Progenitor cell of endocrine pancreas (in vitro differentiated cells): ENCODE measurements around the gene MROH7. TPM values are rescaled to one million over a fixed set of nuclear protein-coding genes. Genes with fewer than 3 reads are reported as not detected.

Source experiments
- DNase-seq: peaks from one replicate; pipeline ENCODE4 v3.0.0; 2021; ENCODE audit warnings: low spot score; ENCODE audit not compliant: unreplicated experiment
- H3K27ac Mint-ChIP-seq: 2 replicates; pipeline ENCODE4 v1.8.0; 2021; ENCODE audit warnings: mild to moderate bottlenecking, moderate library complexity, mixed read lengths
- H3K27me3 Mint-ChIP-seq: 2 replicates; pipeline ENCODE4 v1.8.0; 2021; ENCODE audit warnings: mixed read lengths
- H3K36me3 Mint-ChIP-seq: 2 replicates; pipeline ENCODE4 v1.8.0; 2022; ENCODE audit warnings: mixed read lengths; ENCODE audit not compliant: insufficient read depth
- H3K4me1 Mint-ChIP-seq: 2 replicates; pipeline ENCODE4 v1.8.0; 2021; ENCODE audit warnings: low read depth, mixed read lengths
- H3K4me3 Mint-ChIP-seq: 2 replicates; pipeline ENCODE4 v1.8.0; 2021; ENCODE audit warnings: low read depth, mild to moderate bottlenecking, moderate library complexity, mixed read lengths
- H3K9me3 Mint-ChIP-seq: 2 replicates; pipeline ENCODE4 v1.8.0; 2021; ENCODE audit warnings: low read depth, mixed read lengths
- total RNA-seq: library from RNA; stranded (reverse); gene quantifications from 2 replicates; pipeline ENCODE4 v1.2.1, GENCODE V29; 2021
- TF ChIP-seq, protein P1 (sequence below): fragments of 200-600 bp; sonication (generic); IDR thresholded peaks from one replicate; pipeline ENCODE4 v1.5.0; 2021; ENCODE audit warnings: antibody characterized with exemption, mild to moderate bottlenecking; ENCODE audit not compliant: unreplicated experiment

MROH7 gene
- total RNA-seq, 1 donor from 2014 or later = 0.50 TPM

DNA sequence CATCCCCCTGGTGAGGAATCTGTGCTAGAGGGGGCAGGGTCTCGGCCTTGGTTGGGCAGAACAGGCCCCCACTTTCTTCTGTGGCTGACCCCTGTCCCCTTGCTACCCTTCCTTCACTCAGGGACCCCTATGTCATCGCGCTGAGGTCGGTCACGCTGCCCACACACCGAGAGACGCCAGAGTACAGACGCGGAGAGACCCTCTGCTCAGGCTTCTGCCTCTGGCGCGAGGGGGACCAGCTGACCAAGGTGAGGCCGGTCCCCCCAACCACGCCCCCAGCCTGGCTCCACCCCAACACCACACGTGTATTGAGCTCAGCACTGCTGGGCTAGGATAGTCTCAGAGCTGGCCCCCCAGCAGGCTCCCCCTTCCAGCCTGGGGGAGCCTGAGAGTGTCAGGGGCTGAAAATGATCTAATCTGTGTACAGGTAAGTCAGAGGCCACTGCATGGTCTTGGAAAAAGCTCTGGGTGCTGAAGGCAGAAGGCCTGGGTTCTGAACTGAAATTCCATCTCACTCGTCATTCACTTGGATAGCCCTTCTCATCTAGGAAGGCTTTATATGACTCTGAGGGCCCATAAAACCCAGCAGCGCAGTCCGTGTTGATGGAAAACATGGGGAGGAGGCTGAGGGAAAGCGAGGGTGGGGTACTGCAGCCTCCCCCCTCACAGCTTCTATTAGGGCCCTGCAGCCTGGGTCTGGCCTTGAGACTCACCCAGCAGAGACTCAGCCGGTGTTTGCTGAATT is 33.6 kb upstream of the MROH7 start:
- TF ChIP-seq, protein P1, sequence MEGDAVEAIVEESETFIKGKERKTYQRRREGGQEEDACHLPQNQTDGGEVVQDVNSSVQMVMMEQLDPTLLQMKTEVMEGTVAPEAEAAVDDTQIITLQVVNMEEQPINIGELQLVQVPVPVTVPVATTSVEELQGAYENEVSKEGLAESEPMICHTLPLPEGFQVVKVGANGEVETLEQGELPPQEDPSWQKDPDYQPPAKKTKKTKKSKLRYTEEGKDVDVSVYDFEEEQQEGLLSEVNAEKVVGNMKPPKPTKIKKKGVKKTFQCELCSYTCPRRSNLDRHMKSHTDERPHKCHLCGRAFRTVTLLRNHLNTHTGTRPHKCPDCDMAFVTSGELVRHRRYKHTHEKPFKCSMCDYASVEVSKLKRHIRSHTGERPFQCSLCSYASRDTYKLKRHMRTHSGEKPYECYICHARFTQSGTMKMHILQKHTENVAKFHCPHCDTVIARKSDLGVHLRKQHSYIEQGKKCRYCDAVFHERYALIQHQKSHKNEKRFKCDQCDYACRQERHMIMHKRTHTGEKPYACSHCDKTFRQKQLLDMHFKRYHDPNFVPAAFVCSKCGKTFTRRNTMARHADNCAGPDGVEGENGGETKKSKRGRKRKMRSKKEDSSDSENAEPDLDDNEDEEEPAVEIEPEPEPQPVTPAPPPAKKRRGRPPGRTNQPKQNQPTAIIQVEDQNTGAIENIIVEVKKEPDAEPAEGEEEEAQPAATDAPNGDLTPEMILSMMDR = no peak
- no peak for DNase-seq
- H3K36me3 Mint-ChIP-seq = no peaks in the 10 kb centered on the region
- no peaks in the 10 kb centered on the region for H3K9me3 Mint-ChIP-seq
- H3K27me3 Mint-ChIP-seq = no peaks in the 10 kb centered on the region
- H3K4me1 Mint-ChIP-seq = no peaks in the 10 kb centered on the region
- H3K4me3 Mint-ChIP-seq = no peak overlapping the region
- H3K27ac Mint-ChIP-seq = no peak overlapping the region

DNA sequence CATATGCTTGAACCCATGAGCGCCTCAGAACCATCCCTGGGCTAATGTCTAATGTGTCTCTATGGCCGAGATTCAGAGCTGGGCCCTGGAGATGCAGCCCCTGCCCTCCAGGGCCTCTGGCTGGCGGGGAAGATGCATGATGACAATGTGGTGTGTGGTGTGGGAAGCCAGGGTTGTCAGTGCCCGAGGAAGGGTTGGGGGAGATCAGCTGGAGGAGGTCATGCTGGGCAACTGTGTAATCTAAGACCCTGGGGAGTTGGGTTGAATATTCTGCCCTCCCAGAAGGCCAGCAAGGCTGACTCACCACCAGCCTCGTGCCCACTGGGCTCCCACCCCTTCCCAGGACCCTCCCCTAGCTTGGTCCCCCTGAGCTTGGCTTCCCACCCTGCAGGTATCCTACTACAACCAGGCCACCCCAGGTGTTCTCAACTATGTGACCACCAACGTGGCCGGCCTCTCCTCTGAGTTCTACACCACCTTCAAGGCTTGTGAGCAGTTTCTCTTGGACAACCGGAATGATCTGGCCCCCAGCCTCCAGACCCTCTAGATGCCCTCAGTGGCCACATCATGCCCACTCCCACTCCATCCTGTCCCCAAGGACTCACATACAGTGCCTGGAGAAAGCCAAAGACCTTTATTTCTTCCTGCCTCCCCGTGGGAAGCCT is 32.9 kb upstream of the MROH7 start:
- TF ChIP-seq, protein P1 = no peak
- DNase-seq = no peak
- H3K4me1 Mint-ChIP-seq = no peaks in the 10 kb centered on the region
- H3K27me3 Mint-ChIP-seq = no peaks in the 10 kb centered on the region
- H3K36me3 Mint-ChIP-seq = no peaks in the 10 kb centered on the region
- no peak overlapping the region for H3K4me3 Mint-ChIP-seq
- H3K27ac Mint-ChIP-seq = no peak overlapping the region
- H3K9me3 Mint-ChIP-seq = no peaks in the 10 kb centered on the region

DNA sequence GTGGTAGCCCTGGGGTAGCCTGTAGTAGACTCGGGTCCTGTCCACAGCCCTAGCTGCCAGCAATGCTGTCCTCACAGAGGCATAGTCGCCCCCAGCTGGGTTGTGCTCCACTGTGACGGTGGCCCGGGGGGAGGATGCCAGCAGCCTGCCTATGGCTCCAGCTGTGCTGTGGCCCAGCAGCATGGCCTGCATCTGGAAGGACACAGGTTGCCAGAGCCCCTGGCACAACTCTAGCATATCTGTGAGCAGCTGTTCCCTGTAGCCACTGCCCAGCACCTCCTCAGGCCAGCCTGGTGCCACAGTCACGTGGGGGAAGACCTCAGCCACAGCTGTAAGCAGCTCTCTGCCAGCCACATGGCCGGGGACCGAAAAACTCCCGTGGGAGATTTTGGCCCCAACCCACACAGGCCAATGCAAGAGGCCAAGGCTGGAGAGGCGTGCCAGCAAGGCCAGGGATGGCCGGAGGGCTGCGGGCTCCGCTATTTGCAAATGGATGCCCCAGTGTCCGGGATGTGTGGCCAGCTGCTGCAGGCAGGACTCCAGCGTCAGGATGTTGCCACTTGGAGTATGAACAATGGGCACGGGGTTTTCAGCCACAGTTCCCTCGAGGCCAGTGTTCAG is 32.2 kb upstream of the MROH7 start:
- Mint-ChIP-seq H3K9me3 (no peaks in the 10 kb centered on the region), H3K27ac (no peak overlapping the region), H3K4me1 (no peaks in the 10 kb centered on the region), H3K27me3 (peaks cover 3% of the 10 kb centered on the region), H3K36me3 (no peaks in the 10 kb centered on the region), H3K4me3 (no peak overlapping the region)
- TF ChIP-seq, protein P1 = no peak
- DNase-seq = no peak

DNA sequence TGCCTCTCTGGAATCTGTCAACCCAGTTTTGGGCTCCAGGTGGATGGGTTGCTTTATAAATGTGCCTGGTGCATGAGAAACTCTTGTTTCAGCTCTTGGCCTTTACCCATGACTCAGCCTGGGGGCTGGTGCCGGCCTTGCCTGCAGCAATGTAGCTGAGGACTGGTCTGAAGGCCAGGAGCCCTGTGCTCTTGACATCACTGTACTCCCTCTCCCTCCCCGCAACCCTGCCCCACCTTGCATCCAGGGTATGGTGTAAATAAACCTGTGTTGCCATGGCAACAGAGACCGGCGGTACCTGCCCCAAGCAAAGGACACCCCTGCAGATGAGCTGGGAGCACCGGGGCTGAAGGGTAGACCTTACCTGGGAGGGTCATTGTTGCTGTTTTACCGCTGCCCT is 31.5 kb upstream of the MROH7 start:
- Mint-ChIP-seq H3K27me3 (peaks cover 10% of the 10 kb centered on the region), H3K27ac (no peak overlapping the region), H3K9me3 (no peaks in the 10 kb centered on the region), H3K4me1 (no peaks in the 10 kb centered on the region), H3K36me3 (no peaks in the 10 kb centered on the region), H3K4me3 (no peak overlapping the region)
- TF ChIP-seq, protein P1 = no peak
- DNase-seq = no peak
